H1 (cell line): Measurements from ENCODE around the gene NIN. TPM values are rescaled to one million over a fixed set of nuclear protein-coding genes. Genes with fewer than 3 reads are reported as not detected.

ENCODE experiments used
- ASH2L ChIP-seq: fragments of 200-600, 300-600 bp; sonication (generic); IDR thresholded peaks from one replicate; pipeline ENCODE4 v1.7.1; 2017; ENCODE audit warnings: low read length
- KDM4A ChIP-seq: IDR thresholded peaks from one replicate; pipeline ENCODE4 v1.7.1; 2012; ENCODE audit warnings: low read depth, mild to moderate bottlenecking, moderate library complexity, low read length, inconsistent platforms; ENCODE audit not compliant: severe bottlenecking
- SIX5 ChIP-seq: IDR thresholded peaks from 2 replicates; pipeline ENCODE4 v1.6.1; 2011; ENCODE audit warnings: mild to moderate bottlenecking, low read depth, low read length
- TCF12 ChIP-seq: IDR thresholded peaks from 2 replicates; pipeline ENCODE4 v1.6.1; 2011; ENCODE audit warnings: low read depth, mild to moderate bottlenecking, low read length
- polyA plus RNA-seq, 7 experiments: library from polyadenylated mRNA; depleted of rRNA in 3 of 7; stranded (reverse) in 5 of 7; unstranded in 2 of 7; fragments of >200 nt in 5 of 7; fragments of 200-250 nt in 2 of 7; gene quantifications; 1 replicate in 5 of 7; 2 replicates in 1 of 7; 4 replicates in 1 of 7; pipeline versions ENCODE4 v1.2.1 to v1.2.3, GENCODE V29; 2011 to 2013; ENCODE audit warnings: missing spikeins in 2 of 7, mixed read lengths in 2 of 7
- total RNA-seq: library from RNA; stranded (reverse); fragmentation: NEBNext Ultra II Directional; extraction: Animal tissue kit (Norgen Biotek cat#: 25700); gene quantifications from 2 replicates; pipeline ENCODE4 v1.2.1, GENCODE V29; 2021

The NIN gene
- total and polyA plus RNA-seq, 2 of the 8 experiments (the other 6 are each of a cell fraction or from before 2014, with no cell fraction given), result 3.2 to 21.3 TPM

GRCh38 chr14:50830932-50831725, at the start of gene NIN (continued):
- TF ChIP-seq SIX5, result no peak
- TF ChIP-seq KDM4A, result peak; percentile 96
- no peak for TF ChIP-seq TCF12
- TF ChIP-seq ASH2L, result peak; percentile 88
